IPS-15b (cell line): ENCODE results near the gene PTGIS.
"Not testable (repeated sequence)": the region's sequence is repeated elsewhere in the genome, so short reads cannot be mapped to it uniquely, and the experiment has no call there.

Experiments used
- H3K27me3 ChIP-seq: one replicate; pipeline ENCODE4 v1.6.1; 2013; ENCODE audit warnings: low read length; ENCODE audit not compliant: control insufficient read depth, insufficient read depth
- H3K36me3 ChIP-seq: one replicate; pipeline ENCODE4 v1.6.1; 2013; ENCODE audit warnings: low read length; ENCODE audit not compliant: control insufficient read depth, insufficient read depth
- H3K4me1 ChIP-seq: one replicate; pipeline ENCODE4 v1.6.1; 2013; ENCODE audit warnings: mild to moderate bottlenecking, low read length; ENCODE audit not compliant: control insufficient read depth, insufficient read depth
- H3K4me3 ChIP-seq: one replicate; pipeline ENCODE4 v1.5.1; 2013; ENCODE audit warnings: low read depth, low read length
- H3K9ac ChIP-seq: one replicate; pipeline ENCODE4 v1.6.1; 2013; ENCODE audit warnings: low read depth, mild to moderate bottlenecking, low read length
- H3K9me3 ChIP-seq: one replicate; pipeline ENCODE4 v1.6.1; 2013; ENCODE audit warnings: mild to moderate bottlenecking, low read length; ENCODE audit not compliant: control insufficient read depth, insufficient read depth

PTGIS gene

GRCh38 chr20:49570828-49571552, 3.1 kb upstream of the PTGIS start:
- no peak overlapping the region for H3K9ac ChIP-seq
- H3K4me3 ChIP-seq, result no peak overlapping the region
- H3K9me3 ChIP-seq, result no peaks in the 10 kb centered on the region
- H3K4me1 ChIP-seq, result peaks cover 28% of the 10 kb centered on the region
- H3K27me3 ChIP-seq, result no peaks in the 10 kb centered on the region
- no peaks in the 10 kb centered on the region for H3K36me3 ChIP-seq

GRCh38 chr20:49570161-49570827, 2.4 kb upstream of the PTGIS start:
- Histone ChIP-seq H3K9ac (no peak overlapping the region), H3K4me3 (no peak overlapping the region), H3K4me1 (peaks cover 28% of the 10 kb centered on the region), H3K9me3 (no peaks in the 10 kb centered on the region), H3K36me3 (no peaks in the 10 kb centered on the region), H3K27me3 (no peaks in the 10 kb centered on the region)

GRCh38 chr20:49569411-49570115, 1.6 kb upstream of the PTGIS start:
- H3K9ac ChIP-seq, result no peak overlapping the region
- no peaks in the 10 kb centered on the region for H3K27me3 ChIP-seq
- H3K9me3 ChIP-seq, result no peaks in the 10 kb centered on the region
- H3K4me3 ChIP-seq, result peak overlapping the region; percentile 70
- peaks cover 28% of the 10 kb centered on the region for H3K4me1 ChIP-seq
- H3K36me3 ChIP-seq, result no peaks in the 10 kb centered on the region

- Histone ChIP-seq H3K4me3 (peak overlapping the region; percentile 70), H3K4me1 (peaks cover 28% of the 10 kb centered on the region), H3K27me3 (no peaks in the 10 kb centered on the region), H3K36me3 (no peaks in the 10 kb centered on the region), H3K9me3 (no peaks in the 10 kb centered on the region), H3K9ac (peak overlapping the region; percentile 73)
Observed at GRCh38 chr20:49568278-49569151, 578 bp upstream of the PTGIS start.

- Histone ChIP-seq H3K4me3 (peak overlapping the region; percentile 82), H3K27me3 (no peaks in the 10 kb centered on the region), H3K36me3 (no peaks in the 10 kb centered on the region), H3K4me1 (peaks cover 24% of the 10 kb centered on the region), H3K9me3 (no peaks in the 10 kb centered on the region), H3K9ac (no peak overlapping the region)
Observed at GRCh38 chr20:49566401-49567364, 1.3 kb downstream of the PTGIS start.

- H3K9me3 ChIP-seq, H3K36me3 ChIP-seq, H3K4me3 ChIP-seq, H3K9ac ChIP-seq, H3K27me3 ChIP-seq: not testable (repeated sequence)
- peaks cover 24% of the 10 kb centered on the region for H3K4me1 ChIP-seq
Observed at GRCh38 chr20:49564991-49565390, 2.9 kb downstream of the PTGIS start.

GRCh38 chr20:49563015-49563980, 4.6 kb downstream of the PTGIS start:
- no peaks in the 10 kb centered on the region for H3K27me3 ChIP-seq
- peaks cover 12% of the 10 kb centered on the region for H3K4me1 ChIP-seq
- H3K9ac ChIP-seq, result no peak overlapping the region
- H3K36me3 ChIP-seq, result peaks cover 4% of the 10 kb centered on the region
- H3K9me3 ChIP-seq, result no peaks in the 10 kb centered on the region
- no peak overlapping the region for H3K4me3 ChIP-seq

GRCh38 chr20:49562311-49563014, 5.5 kb downstream of the PTGIS start:
- Histone ChIP-seq H3K27me3 (no peaks in the 10 kb centered on the region), H3K4me3 (no peak overlapping the region), H3K36me3 (peaks cover 4% of the 10 kb centered on the region), H3K9me3 (no peaks in the 10 kb centered on the region), H3K9ac (peak overlapping the region; percentile 16), H3K4me1 (peaks cover 12% of the 10 kb centered on the region)

GRCh38 chr20:49561806-49562205, 6.1 kb downstream of the PTGIS start:
- peaks cover 4% of the 10 kb centered on the region for H3K36me3 ChIP-seq
- H3K4me1 ChIP-seq, result peaks cover 7% of the 10 kb centered on the region
- H3K4me3 ChIP-seq, result no peak overlapping the region
- H3K9ac ChIP-seq, result peak overlapping the region; percentile 16
- H3K9me3 ChIP-seq, result no peaks in the 10 kb centered on the region
- H3K27me3 ChIP-seq, result no peaks in the 10 kb centered on the region
